NCI-H524 (cell line): ENCODE measurements around the gene STK25.

ENCODE experiments used
- DNase-seq, 2 experiments: peaks; one replicate each; lab custom pipeline; 2025; lab: John Stamatoyannopoulos, UW

Gene STK25

GRCh38 chr2:241508240-241509154 lies at the start of gene STK25:
Gene STK25, minus strand, starts transcription at chr2:241508584. Its CDS starts 549 bp downstream, at chr2:241508035.
- DNase-seq, result peak; percentile 93 to 98

- DNase-seq, result no peak
Observed at GRCh38 chr2:241556746-241557145, 48.4 kb upstream of the STK25 start.

- DNase-seq, result no peak
Observed at GRCh38 chr2:241555711-241556110, 47.3 kb upstream of the STK25 start.

- DNase-seq, result no peak
Observed at GRCh38 chr2:241554610-241555322, 46.4 kb upstream of the STK25 start.

GRCh38 chr2:241553981-241554380 lies 45.6 kb upstream of the STK25 start:
- DNase-seq, result no peak

GRCh38 chr2:241553512-241553830 lies 45.1 kb upstream of the STK25 start:
- DNase-seq, result no peak

- no peak for DNase-seq
Observed at GRCh38 chr2:241551998-241552737, 43.8 kb upstream of the STK25 start.

- no peak for DNase-seq
Observed at GRCh38 chr2:241551599-241551997, 43.2 kb upstream of the STK25 start.

GRCh38 chr2:241550616-241551580 lies 42.5 kb upstream of the STK25 start:
- DNase-seq, result peak; percentile 10 to 37

GRCh38 chr2:241548451-241548835 lies 40.1 kb upstream of the STK25 start:
- no peak for DNase-seq

GRCh38 chr2:241547781-241548450 lies 39.5 kb upstream of the STK25 start:
- DNase-seq, result no peak

GRCh38 chr2:241546771-241547498 lies 38.6 kb upstream of the STK25 start:
- DNase-seq, result no peak

- DNase-seq, result no peak
Observed at GRCh38 chr2:241545523-241546473, 37.4 kb upstream of the STK25 start.

- DNase-seq, result no peak
Observed at GRCh38 chr2:241545106-241545505, 36.7 kb upstream of the STK25 start.

- DNase-seq, result peak in 1 of 2 experiments; percentile 12
Observed at GRCh38 chr2:241542278-241542605, 33.9 kb upstream of the STK25 start.

- no peak for DNase-seq
Observed at GRCh38 chr2:241541564-241542277, 33.3 kb upstream of the STK25 start.

- DNase-seq, result peak in 1 of 2 experiments; percentile 25
Observed at GRCh38 chr2:241540771-241541561, 32.6 kb upstream of the STK25 start.

GRCh38 chr2:241540401-241540770 lies 32.0 kb upstream of the STK25 start:
- no peak for DNase-seq
